ENCODE measurements around the gene DNAJC22. TPM values are rescaled to one million over a fixed set of nuclear protein-coding genes. Genes with fewer than 3 reads are reported as not detected.

Gene DNAJC22
- polyA plus RNA-seq, 1 donor from 2014 or later = 0.54 TPM

- Histone ChIP-seq H3F3A (ENCODE audit: insufficient read depth, low read length, poor library complexity, severe bottlenecking) (no peaks in the 10 kb centered on the region), H3K4me2 (ENCODE audit: low read length) (no peak overlapping the region), H3K27me3 (ENCODE audit: insufficient read depth, low read depth, low read length) (no peaks in the 10 kb centered on the region), H4K20me1 (ENCODE audit: insufficient read depth) (no peaks in the 10 kb centered on the region), H3K9me3 (ENCODE audit: low read length) (no peaks in the 10 kb centered on the region), H3K79me2 (replicated peaks; ENCODE audit: insufficient read depth, low read length) (peaks cover 11% of the 10 kb centered on the region), H3K9ac (ENCODE audit: low read length) (no peak overlapping the region), H3K36me3 (ENCODE audit: insufficient read depth, low read length) (no peaks in the 10 kb centered on the region), H3K4me3 (ENCODE audit: low read length) (no peak overlapping the region), H2AFZ (ENCODE audit: low read depth, low read length) (no peak overlapping the region), H3K27ac (ENCODE audit: low read length) (no peak overlapping the region), H3K9me2 (ENCODE audit: insufficient read depth, low read length) (no peaks in the 10 kb centered on the region)
- TF ChIP-seq EP300 (conservative IDR thresholded peaks at IDR 0.05; ENCODE audit: poor library complexity, severe bottlenecking) = no peak
- TF ChIP-seq TAF1 (IDR thresholded peaks at IDR 0.05; ENCODE audit: low read depth) = no peak
Measured at GRCh38 chr12:49388682-49389386, 42.1 kb downstream of the DNAJC22 start.

DNA sequence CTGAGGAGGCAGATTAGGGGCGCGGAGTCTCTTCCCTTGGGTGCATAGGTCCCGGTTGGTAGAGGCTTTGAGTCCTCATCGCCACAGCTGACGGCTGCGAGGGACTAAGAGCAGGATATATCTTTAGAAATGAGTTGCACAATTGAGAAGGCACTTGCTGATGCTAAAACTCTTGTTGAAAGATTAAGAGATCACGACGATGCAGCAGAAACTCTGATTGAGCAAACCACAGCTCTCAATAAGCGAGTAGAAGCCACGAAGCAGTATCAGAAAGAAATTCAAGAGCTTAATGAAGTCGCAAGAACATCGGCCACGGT is 42.7 kb downstream of the DNAJC22 start:
- Histone ChIP-seq H4K20me1 (ENCODE audit: insufficient read depth) (no peaks in the 10 kb centered on the region), H3K27ac (ENCODE audit: low read length) (no peak overlapping the region), H3K27me3 (ENCODE audit: insufficient read depth, low read depth, low read length) (no peaks in the 10 kb centered on the region), H3K4me3 (ENCODE audit: low read length) (no peak overlapping the region), H2AFZ (ENCODE audit: low read depth, low read length) (no peak overlapping the region), H3K79me2 (replicated peaks; ENCODE audit: insufficient read depth, low read length) (peaks cover 14% of the 10 kb centered on the region), H3K9me2 (ENCODE audit: insufficient read depth, low read length) (no peaks in the 10 kb centered on the region), H3K9me3 (ENCODE audit: low read length) (no peaks in the 10 kb centered on the region), H3K9ac (ENCODE audit: low read length) (no peak overlapping the region), H3K4me2 (ENCODE audit: low read length) (no peak overlapping the region), H3K36me3 (ENCODE audit: insufficient read depth, low read length) (no peaks in the 10 kb centered on the region), H3F3A (ENCODE audit: insufficient read depth, low read length, poor library complexity, severe bottlenecking) (no peaks in the 10 kb centered on the region)
- TF ChIP-seq, protein P1, sequence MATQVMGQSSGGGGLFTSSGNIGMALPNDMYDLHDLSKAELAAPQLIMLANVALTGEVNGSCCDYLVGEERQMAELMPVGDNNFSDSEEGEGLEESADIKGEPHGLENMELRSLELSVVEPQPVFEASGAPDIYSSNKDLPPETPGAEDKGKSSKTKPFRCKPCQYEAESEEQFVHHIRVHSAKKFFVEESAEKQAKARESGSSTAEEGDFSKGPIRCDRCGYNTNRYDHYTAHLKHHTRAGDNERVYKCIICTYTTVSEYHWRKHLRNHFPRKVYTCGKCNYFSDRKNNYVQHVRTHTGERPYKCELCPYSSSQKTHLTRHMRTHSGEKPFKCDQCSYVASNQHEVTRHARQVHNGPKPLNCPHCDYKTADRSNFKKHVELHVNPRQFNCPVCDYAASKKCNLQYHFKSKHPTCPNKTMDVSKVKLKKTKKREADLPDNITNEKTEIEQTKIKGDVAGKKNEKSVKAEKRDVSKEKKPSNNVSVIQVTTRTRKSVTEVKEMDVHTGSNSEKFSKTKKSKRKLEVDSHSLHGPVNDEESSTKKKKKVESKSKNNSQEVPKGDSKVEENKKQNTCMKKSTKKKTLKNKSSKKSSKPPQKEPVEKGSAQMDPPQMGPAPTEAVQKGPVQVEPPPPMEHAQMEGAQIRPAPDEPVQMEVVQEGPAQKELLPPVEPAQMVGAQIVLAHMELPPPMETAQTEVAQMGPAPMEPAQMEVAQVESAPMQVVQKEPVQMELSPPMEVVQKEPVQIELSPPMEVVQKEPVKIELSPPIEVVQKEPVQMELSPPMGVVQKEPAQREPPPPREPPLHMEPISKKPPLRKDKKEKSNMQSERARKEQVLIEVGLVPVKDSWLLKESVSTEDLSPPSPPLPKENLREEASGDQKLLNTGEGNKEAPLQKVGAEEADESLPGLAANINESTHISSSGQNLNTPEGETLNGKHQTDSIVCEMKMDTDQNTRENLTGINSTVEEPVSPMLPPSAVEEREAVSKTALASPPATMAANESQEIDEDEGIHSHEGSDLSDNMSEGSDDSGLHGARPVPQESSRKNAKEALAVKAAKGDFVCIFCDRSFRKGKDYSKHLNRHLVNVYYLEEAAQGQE (IDR thresholded peaks at IDR 0.05; ENCODE audit: borderline replicate concordance) = no peak

DNA sequence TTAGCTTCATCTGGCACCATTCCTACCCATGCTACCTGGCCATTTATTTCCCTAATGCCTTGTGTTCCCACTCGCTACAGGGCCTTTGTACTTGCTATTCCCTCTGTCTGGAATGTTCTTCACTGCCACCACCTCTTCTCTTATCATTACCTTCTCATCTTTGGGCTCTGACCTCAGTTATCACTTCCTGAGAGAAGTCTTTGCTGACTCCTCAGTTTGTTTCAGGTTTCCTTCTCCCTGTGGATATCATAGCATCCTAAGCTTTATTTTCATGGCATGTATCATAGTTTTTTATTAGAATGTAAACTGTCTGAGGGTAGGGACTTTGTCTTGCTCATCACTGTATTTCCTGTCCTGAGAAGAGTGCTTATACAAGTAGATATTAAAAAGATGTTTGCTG is 50.3 kb downstream of the DNAJC22 start:
- H3K4me3 ChIP-seq (ENCODE audit: low read length) = no peak overlapping the region
- H3K79me2 ChIP-seq (replicated peaks; ENCODE audit: insufficient read depth, low read length) = peaks cover 28% of the 10 kb centered on the region
- H3K36me3 ChIP-seq (ENCODE audit: insufficient read depth, low read length) = no peaks in the 10 kb centered on the region
- H2AFZ ChIP-seq (ENCODE audit: low read depth, low read length) = no peak overlapping the region
- no peaks in the 10 kb centered on the region for H4K20me1 ChIP-seq (ENCODE audit: insufficient read depth)
- no peak overlapping the region for H3K9ac ChIP-seq (ENCODE audit: low read length)
- no peak overlapping the region for H3K4me2 ChIP-seq (ENCODE audit: low read length)
- H3K9me3 ChIP-seq (ENCODE audit: low read length) = no peaks in the 10 kb centered on the region
- no peak for TF ChIP-seq TAF1 (IDR thresholded peaks at IDR 0.05; ENCODE audit: low read depth)
- TF ChIP-seq EP300 (conservative IDR thresholded peaks at IDR 0.05; ENCODE audit: poor library complexity, severe bottlenecking) = no peak
- TF ChIP-seq, protein P1 (IDR thresholded peaks at IDR 0.05; ENCODE audit: borderline replicate concordance) = no peak
- TF ChIP-seq, protein P2, sequence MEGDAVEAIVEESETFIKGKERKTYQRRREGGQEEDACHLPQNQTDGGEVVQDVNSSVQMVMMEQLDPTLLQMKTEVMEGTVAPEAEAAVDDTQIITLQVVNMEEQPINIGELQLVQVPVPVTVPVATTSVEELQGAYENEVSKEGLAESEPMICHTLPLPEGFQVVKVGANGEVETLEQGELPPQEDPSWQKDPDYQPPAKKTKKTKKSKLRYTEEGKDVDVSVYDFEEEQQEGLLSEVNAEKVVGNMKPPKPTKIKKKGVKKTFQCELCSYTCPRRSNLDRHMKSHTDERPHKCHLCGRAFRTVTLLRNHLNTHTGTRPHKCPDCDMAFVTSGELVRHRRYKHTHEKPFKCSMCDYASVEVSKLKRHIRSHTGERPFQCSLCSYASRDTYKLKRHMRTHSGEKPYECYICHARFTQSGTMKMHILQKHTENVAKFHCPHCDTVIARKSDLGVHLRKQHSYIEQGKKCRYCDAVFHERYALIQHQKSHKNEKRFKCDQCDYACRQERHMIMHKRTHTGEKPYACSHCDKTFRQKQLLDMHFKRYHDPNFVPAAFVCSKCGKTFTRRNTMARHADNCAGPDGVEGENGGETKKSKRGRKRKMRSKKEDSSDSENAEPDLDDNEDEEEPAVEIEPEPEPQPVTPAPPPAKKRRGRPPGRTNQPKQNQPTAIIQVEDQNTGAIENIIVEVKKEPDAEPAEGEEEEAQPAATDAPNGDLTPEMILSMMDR (IDR thresholded peaks at IDR 0.05; ENCODE audit: poor library complexity, severe bottlenecking) = no peak
- TF ChIP-seq MXI1 (conservative IDR thresholded peaks at IDR 0.05; ENCODE audit: poor library complexity, severe bottlenecking) = no peak
- TF ChIP-seq POLR2AphosphoS5 (IDR thresholded peaks at IDR 0.05) = no peak
- TF ChIP-seq SMC3 (conservative IDR thresholded peaks at IDR 0.05; ENCODE audit: poor library complexity) = no peak
- TF ChIP-seq EZH2 (IDR thresholded peaks at IDR 0.05; ENCODE audit: borderline replicate concordance, insufficient read depth, low read length, poor library complexity, severe bottlenecking) = no peak
- no peak for TF ChIP-seq RAD21 (conservative IDR thresholded peaks at IDR 0.05)
- H3K9me2 ChIP-seq (ENCODE audit: insufficient read depth, low read length) = no peaks in the 10 kb centered on the region
- no peaks in the 10 kb centered on the region for H3F3A ChIP-seq (ENCODE audit: insufficient read depth, low read length, poor library complexity, severe bottlenecking)
- no peak overlapping the region for H3K27ac ChIP-seq (ENCODE audit: low read length)
- no peaks in the 10 kb centered on the region for H3K27me3 ChIP-seq (ENCODE audit: insufficient read depth, low read depth, low read length)
